Measurements from ENCODE around the gene PLAAT5. TPM values are rescaled to one million over a fixed set of nuclear protein-coding genes. Genes with fewer than 3 reads are reported as not detected.

PLAAT5 gene
- total RNA-seq, 1 experiment from 2014 or later = 8.5 TPM

DNA sequence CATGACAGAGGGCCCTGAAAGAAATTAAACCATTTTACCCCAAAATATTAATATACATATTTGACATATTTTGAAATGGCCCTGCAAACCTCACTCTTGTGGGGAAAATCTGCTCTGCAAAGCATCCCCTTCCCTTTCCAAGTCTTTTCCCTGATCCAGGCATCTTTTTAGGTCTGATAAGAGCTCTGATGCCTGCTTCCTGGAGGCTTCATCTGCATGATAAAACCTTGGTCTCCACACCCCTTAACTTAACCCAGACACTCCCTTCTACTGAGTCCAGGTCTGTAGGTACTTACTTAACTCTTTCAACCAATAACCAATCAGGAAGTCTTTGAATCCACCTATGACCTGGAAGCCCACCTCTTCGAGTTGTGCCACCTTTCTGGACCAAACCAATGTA lies 13.1 kb upstream of the PLAAT5 start:
- no peak overlapping the region for H4K91ac ChIP-seq (ENCODE audit: insufficient read length, low read depth, low read length)

More for the DNA sequence above, 13.1 kb upstream of the PLAAT5 start:
- Histone ChIP-seq H4K20me1 (ENCODE audit: control insufficient read depth, insufficient read depth, insufficient read length) (no peaks in the 10 kb centered on the region), H3K79me2 (ENCODE audit: insufficient read depth, low read length) (no peaks in the 10 kb centered on the region), H3K23ac (ENCODE audit: insufficient read length, low read depth, low read length) (no peak overlapping the region), H2BK15ac (ENCODE audit: low read depth, low read length) (no peak overlapping the region), H2AFZ (ENCODE audit: low read length) (no peak overlapping the region), H3K27ac (ENCODE audit: insufficient read length, low read depth, low read length) (no peak overlapping the region), H3K9ac (ENCODE audit: extremely low read depth, insufficient read length, low read length) (no peak overlapping the region), H2BK12ac (ENCODE audit: insufficient read length, low read depth, low read length) (no peak overlapping the region), H2BK20ac (ENCODE audit: low read depth, low read length, poor library complexity, severe bottlenecking) (no peak overlapping the region), H3K27me3 (ENCODE audit: insufficient read depth, low read length) (no peaks in the 10 kb centered on the region), H3K9me3 (ENCODE audit: control insufficient read depth, low read depth, low read length) (no peaks in the 10 kb centered on the region), H2AK5ac (ENCODE audit: insufficient read length, low read length) (no peak overlapping the region), H3K4me2 (ENCODE audit: insufficient read depth, insufficient read length, low read length) (no peak overlapping the region), H4K8ac (replicated peaks; ENCODE audit: insufficient read length, low read depth, low read length) (no peak overlapping the region), H3K18ac (ENCODE audit: insufficient read length, low read depth, low read length) (no peak overlapping the region), H2BK120ac (ENCODE audit: low read depth, low read length, poor library complexity, severe bottlenecking) (no peak overlapping the region), H3K14ac (ENCODE audit: insufficient read depth, low read length) (no peak overlapping the region), H3K23me2 (ENCODE audit: insufficient read length, low read depth, low read length, poor library complexity, severe bottlenecking) (no peaks in the 10 kb centered on the region), H3T11ph (ENCODE audit: low read length) (no peak overlapping the region), H3K4ac (ENCODE audit: low read depth, low read length) (no peak overlapping the region), H3K79me1 (ENCODE audit: insufficient read depth, low read depth, low read length, poor library complexity, severe bottlenecking) (no peaks in the 10 kb centered on the region), H4K5ac (ENCODE audit: insufficient read length, low read depth, low read length) (no peak overlapping the region), H3K56ac (ENCODE audit: insufficient read length, low read depth, low read length) (no peak overlapping the region), H2BK5ac (ENCODE audit: insufficient read length, low read length) (no peak overlapping the region), H3K4me1 (ENCODE audit: insufficient read depth, low read length) (peaks cover 9% of the 10 kb centered on the region; the same call in 1 of the 2 replicates)
- peaks cover 62 to 75% of the 10 kb centered on the region in 2 experiments for H3K4me1 Mint-ChIP-seq
- peaks cover 16 to 28% (median 25%) of the 10 kb centered on the region in 3 experiments for H3K36me3 Mint-ChIP-seq (ENCODE audit: insufficient read depth in 1 of 3, low read depth in 3 of 3)
- TF ChIP-seq CTCF (conservative IDR thresholded peaks at IDR 0.05) = no peak
- WGBS (ENCODE audit: extremely low coverage, insufficient read length, low lambda C conversion rate) = no CpG with 5 or more reads among the region's 1 CpG
- H3K27me3 Mint-ChIP-seq (ENCODE audit: low read depth) = peaks cover 3% of the 10 kb centered on the region
- peak overlapping the region in 1 of 2 experiments; percentile 30; a peak in 2 of 5 replicates for H3K4me3 Mint-ChIP-seq
- DNase-seq = no peak
- peaks cover 25 to 27% of the 10 kb centered on the region in 2 experiments for H3K9me3 Mint-ChIP-seq
- peak overlapping the region in 1 of 3 experiments; percentile 75; a peak in 1 of 7 replicates for H3K27ac Mint-ChIP-seq
